ENCODE measurements around the gene FRMD6.

DNA sequence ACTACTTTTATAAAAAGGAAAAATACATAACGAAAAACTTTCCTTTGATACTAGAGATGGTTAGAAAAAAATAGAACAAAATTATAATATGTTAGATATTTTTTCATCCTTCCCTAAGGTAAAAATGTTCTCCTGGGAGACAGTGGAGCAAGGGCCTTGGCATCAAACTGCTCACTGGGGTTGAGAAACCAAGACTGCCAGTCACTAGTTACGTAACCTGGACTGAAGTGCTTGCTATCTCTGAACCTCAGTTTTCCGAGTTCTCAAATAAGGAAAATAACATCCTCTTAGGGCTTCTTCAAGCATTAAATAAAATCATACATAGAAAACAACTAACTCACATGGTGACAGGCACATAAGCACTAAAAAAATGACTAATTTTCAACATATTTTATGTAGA is 48.2 kb upstream of the FRMD6 start:
- TF ChIP-seq ZBTB7A (IDR thresholded peaks at IDR 0.05; ENCODE audit: borderline replicate concordance, control insufficient read depth, low read depth, low read length) = no peak
- no peak for TF ChIP-seq ESRRA (IDR thresholded peaks at IDR 0.05; ENCODE audit: borderline replicate concordance, low read depth)
